HepG2 (cell line): ENCODE measurements around the gene CMPK2. TPM values are rescaled to one million over a fixed set of nuclear protein-coding genes. Genes with fewer than 3 reads are reported as not detected.

Experiments used
- ATAC-seq: fragments of 200-7000 bp; cut with Tn5 transposase; 3 replicates; pipeline ENCODE4 v1.9.1; 2020; ENCODE audit warnings: mild to moderate bottlenecking, moderate library complexity
- BruUV-seq: library from RNA; stranded (reverse); fragments of 400-500 nt; replicated peaks from 2 replicates; lab custom pipeline; 2021; lab: Mats Ljungman, UMichigan
- CTCF ChIA-PET: fragments of 300-600 bp; formaldehyde crosslinking; extraction: SDS; loops from one replicate; lab custom pipeline; 2021; ENCODE audit warnings: low total read pairs, inconsistent platforms, low intra/inter-chr PET ratio; lab: Yijun Ruan, JAX
- POLR2A ChIA-PET: fragments of 350-600 bp; sonication (Branson Sonifier 250); formaldehyde crosslinking; loops from one replicate; lab custom pipeline; 2020; ENCODE audit warnings: antibody characterized with exemption, inconsistent platforms; lab: Yijun Ruan, JAX
- DNase-seq: peaks from one replicate; pipeline ENCODE4 v3.0.0-alpha.2; 2015; ENCODE audit warnings: low spot score
- FAIRE-seq: peaks from 3 replicates; lab custom pipeline; 2011; peaks lifted over from hg19 to GRCh38; lab: Jason Lieb, UNC
- H2AFZ ChIP-seq: one replicate; pipeline ENCODE4 v1.6.1; 2011; ENCODE audit warnings: low read length, inconsistent platforms
- H3K27ac ChIP-seq: fragments of 300-600 bp; 3 replicates; pipeline ENCODE4 v1.8.0; 2011; ENCODE audit warnings: mixed run types, mild to moderate bottlenecking, mixed read lengths, low read length, inconsistent platforms; ENCODE audit not compliant: insufficient read depth; ENCODE audit errors: extremely low read length
- H3K27me3 ChIP-seq, 2 experiments: fragments of 200-600 bp in 1 of 2; 2 replicates in 1 of 2; 3 replicates in 1 of 2; pipeline versions ENCODE4 v1.6.0 to v1.8.0; 2011; ENCODE audit warnings: low read length in 2 of 2, mild to moderate bottlenecking in 2 of 2, moderate library complexity in 2 of 2, inconsistent platforms in 1 of 2; ENCODE audit not compliant: insufficient read depth in 2 of 2, control insufficient read depth in 1 of 2
- H3K36me3 ChIP-seq, 2 experiments: fragments of 200-600 bp in 1 of 2; replicated peaks in 1 of 2; 2 replicates in 1 of 2; 3 replicates in 1 of 2; pipeline versions ENCODE4 v1.5.1 to v1.8.0; 2011; ENCODE audit warnings: low read length in 2 of 2, inconsistent platforms in 1 of 2; ENCODE audit not compliant: insufficient read depth in 2 of 2, control insufficient read depth in 1 of 2
- H3K4me1 ChIP-seq: 2 replicates; pipeline ENCODE4 v1.5.1; 2012; ENCODE audit warnings: low read length, inconsistent platforms; ENCODE audit not compliant: insufficient read depth
- H3K4me2 ChIP-seq: 2 replicates; pipeline ENCODE4 v1.6.0; 2011; ENCODE audit warnings: low read depth, low read length, inconsistent platforms
- H3K4me3 ChIP-seq, 3 experiments: fragments of 200-600 bp in 1 of 3; sonication (generic), shearing (Covaris generic) in 1 of 3; replicated peaks in 1 of 3; 2 replicates each; pipeline ENCODE4 v1.5.1; 2011 to 2016; ENCODE audit warnings: low read length in 3 of 3, inconsistent platforms in 2 of 3, low read depth in 2 of 3, mild to moderate bottlenecking in 2 of 3, control low read depth in 1 of 3, mixed read lengths in 1 of 3; ENCODE audit not compliant: insufficient read depth in 1 of 3
- H3K79me2 ChIP-seq: one replicate; pipeline ENCODE4 v1.6.1; 2011; ENCODE audit warnings: low read length, inconsistent platforms; ENCODE audit not compliant: insufficient read depth
- H3K9ac ChIP-seq: 2 replicates; pipeline ENCODE4 v1.6.0; 2011; ENCODE audit warnings: mild to moderate bottlenecking, low read depth, low read length, inconsistent platforms; ENCODE audit not compliant: insufficient read depth
- H3K9me3 ChIP-seq: 2 replicates; pipeline ENCODE4 v1.5.1; 2012; ENCODE audit warnings: mild to moderate bottlenecking, low read length
- H4K20me1 ChIP-seq: 2 replicates; pipeline ENCODE4 v1.6.0; 2011; ENCODE audit warnings: inconsistent platforms, mild to moderate bottlenecking, low read length, moderate library complexity; ENCODE audit not compliant: insufficient read depth
- ATF7 ChIP-seq, 2 experiments: fragments of 450-650 bp in 1 of 2; sonication (generic) in 1 of 2; formaldehyde crosslinking in 1 of 2; IDR thresholded peaks; 2 replicates each; pipeline versions ENCODE4 v1.4.0 to v1.6.1; 2016 to 2020; ENCODE audit warnings: antibody characterized with exemption in 1 of 2, mild to moderate bottlenecking in 1 of 2, missing genetic modification reagents in 1 of 2
- CHD2 ChIP-seq: IDR thresholded peaks from 2 replicates; pipeline ENCODE4 v1.6.1; 2011; ENCODE audit warnings: low read depth, low read length, improper control_type of control experiment
- DMTF1 ChIP-seq: sonication (generic); formaldehyde crosslinking; IDR thresholded peaks from 2 replicates; pipeline ENCODE4 v1.4.0; 2020; ENCODE audit warnings: mild to moderate bottlenecking, missing genetic modification reagents
- HOXA3 ChIP-seq: sonication (generic); formaldehyde crosslinking; IDR thresholded peaks from 2 replicates; pipeline ENCODE4 v1.5.0; 2020; ENCODE audit warnings: missing genetic modification reagents
- KLF12 ChIP-seq: sonication (generic); formaldehyde crosslinking; IDR thresholded peaks from 2 replicates; pipeline ENCODE4 v1.4.0; 2020; ENCODE audit warnings: missing genetic modification reagents, borderline replicate concordance
- NFYC ChIP-seq: IDR thresholded peaks from 2 replicates; pipeline ENCODE4 v1.6.1; 2016; ENCODE audit warnings: missing genetic modification reagents, missing compliant biosample characterization
- PPARG ChIP-seq: conservative IDR thresholded peaks from 2 replicates; pipeline ENCODE4 v1.6.1; 2016; ENCODE audit warnings: missing biosample characterization, missing genetic modification reagents
- RFX5 ChIP-seq: IDR thresholded peaks from 2 replicates; pipeline ENCODE4 v1.6.1; 2011; ENCODE audit warnings: low read depth, low read length, improper control_type of control experiment
- TAF1 ChIP-seq: sonication (generic); formaldehyde crosslinking; IDR thresholded peaks from 2 replicates; pipeline ENCODE4 v1.4.0; 2020; ENCODE audit warnings: missing genetic modification reagents
- ZBTB37 ChIP-seq: sonication (generic); formaldehyde crosslinking; IDR thresholded peaks from 2 replicates; pipeline ENCODE4 v1.4.0; 2020; ENCODE audit warnings: mild to moderate bottlenecking, missing genetic modification reagents
- ZIK1 ChIP-seq: sonication (generic); formaldehyde crosslinking; IDR thresholded peaks from 2 replicates; pipeline ENCODE4 v1.5.0; 2020; ENCODE audit warnings: mild to moderate bottlenecking, low read depth, missing genetic modification reagents, borderline replicate concordance
- ZKSCAN8 ChIP-seq: IDR thresholded peaks from 2 replicates; pipeline ENCODE4 v1.6.1; 2016; ENCODE audit warnings: borderline replicate concordance, missing genetic modification reagents, missing compliant biosample characterization
- ZMYM4 ChIP-seq: sonication (generic); formaldehyde crosslinking; IDR thresholded peaks from 2 replicates; pipeline ENCODE4 v1.8.1; 2023; ENCODE audit warnings: mild to moderate bottlenecking, missing genetic modification reagents
- ZNF101 ChIP-seq: sonication (generic); formaldehyde crosslinking; IDR thresholded peaks from 2 replicates; pipeline ENCODE4 v1.4.0; 2020; ENCODE audit warnings: mild to moderate bottlenecking, low read depth, missing genetic modification reagents, borderline replicate concordance
- ZNF530 ChIP-seq: sonication (generic); formaldehyde crosslinking; IDR thresholded peaks from 2 replicates; pipeline ENCODE4 v1.5.0; 2020; ENCODE audit warnings: low read depth, mild to moderate bottlenecking, missing genetic modification reagents
- ZNF704 ChIP-seq: sonication (generic); formaldehyde crosslinking; IDR thresholded peaks from 2 replicates; pipeline ENCODE4 v1.8.1; 2023; ENCODE audit warnings: mild to moderate bottlenecking, inconsistent platforms, moderate library complexity, missing genetic modification reagents, borderline replicate concordance
- WGBS: methylation state at CpG from one replicate; pipeline ENCODE4 v1.1.6; 2017; ENCODE audit warnings: low lambda C conversion rate; 5-methylcytosine and 5-hydroxymethylcytosine counted together
- in situ Hi-C: cut with HindIII; loops from 2 replicates; pipeline ENCODE4 v1.10.0; 2017; ENCODE audit warnings: low pct_unique_long_range_greater_than_20kb; ENCODE audit not compliant: extremely low pct_ligation_motif_present
- intact Hi-C: fragments of 100-400 bp; cut with micrococcal nuclease; formaldehyde crosslinking; loops from one replicate; pipeline ENCODE4 v1.10.0; 2022; ENCODE audit not compliant: unreplicated experiment
- polyA plus RNA-seq, 8 experiments: library from polyadenylated mRNA; depleted of rRNA in 3 of 8; stranded (reverse) in 7 of 8; unstranded in 1 of 8; fragments of >200 nt; fragmentation: Illumina TruSeq in 4 of 8; extraction: Trizol in 4 of 8; gene quantifications; 2 replicates each; pipeline versions ENCODE4 v1.2.1 to v1.2.3, GENCODE V29; 2011 to 2016; ENCODE audit warnings: low read depth in 4 of 8, missing spikeins in 1 of 8, mixed read lengths in 1 of 8; ENCODE audit not compliant: insufficient read depth in 1 of 8
- total RNA-seq, 5 experiments: library from RNA; depleted of rRNA; stranded (reverse); fragments of >200 nt; fragmentation: Illumina TruSeq; extraction: Trizol; gene quantifications; 2 replicates each; pipeline ENCODE4 v1.2.3, GENCODE V29; 2016; ENCODE audit warnings: low read depth in 1 of 5
- TF ChIP-seq, protein P1 (sequence below): sonication (generic); formaldehyde crosslinking; IDR thresholded peaks from 2 replicates; pipeline ENCODE4 v1.5.0; 2020; ENCODE audit warnings: missing genetic modification reagents, mild to moderate bottlenecking, borderline replicate concordance

The CMPK2 gene
- total and polyA plus RNA-seq, 2 of the 13 experiments (the other 11 are each of a cell fraction or from before 2014, with no cell fraction given), result 0.04 to 1.0 TPM

- TF ChIP-seq ZNF101 (no peak), ZNF704 (CRISPR knock-in tag) (no peak), KLF12 (CRISPR knock-in tag) (no peak), ATF7 (IDR thresholded peaks at IDR 0.05) (no peak), ATF7 (CRISPR knock-in tag; IDR thresholded peaks at IDR 0.05) (no peak), HOXA3 (CRISPR knock-in tag) (no peak), RFX5 (no peak), ZIK1 (CRISPR knock-in tag) (no peak)
Observed at GRCh38 chr2:6845903-6846302, 19.8 kb downstream of the CMPK2 start (continued).

- no peak for ATAC-seq
- Histone ChIP-seq H3K9me3 (peaks cover 83% of the 10 kb centered on the region), H3K4me2 (no peak overlapping the region), H2AFZ (no peak overlapping the region), H3K36me3 (no peaks in the 10 kb centered on the region), H3K9ac (no peak overlapping the region), H3K79me2 (no peaks in the 10 kb centered on the region), H3K4me1 (no peaks in the 10 kb centered on the region), H3K27me3 (no peaks in the 10 kb centered on the region), H4K20me1 (no peaks in the 10 kb centered on the region), H3K27ac (no peak overlapping the region), H3K4me3 (no peak overlapping the region)
- DNase-seq, result no peak
- intact Hi-C loops, result no loop called here
- no TSS peak for BruUV-seq
- ChIA-PET CTCF (no interaction called here), POLR2A (no interaction called here)
- FAIRE-seq, result no peak
- 17% methylated on average over 3 of the region's 3 CpGs for WGBS
- in situ Hi-C loops, result no loop called here
- no peak for TF ChIP-seq ZBTB37 (CRISPR knock-in tag)
- TF ChIP-seq PPARG, result no peak
- TF ChIP-seq ZNF530 (CRISPR knock-in tag), result no peak
- TF ChIP-seq, protein P1, sequence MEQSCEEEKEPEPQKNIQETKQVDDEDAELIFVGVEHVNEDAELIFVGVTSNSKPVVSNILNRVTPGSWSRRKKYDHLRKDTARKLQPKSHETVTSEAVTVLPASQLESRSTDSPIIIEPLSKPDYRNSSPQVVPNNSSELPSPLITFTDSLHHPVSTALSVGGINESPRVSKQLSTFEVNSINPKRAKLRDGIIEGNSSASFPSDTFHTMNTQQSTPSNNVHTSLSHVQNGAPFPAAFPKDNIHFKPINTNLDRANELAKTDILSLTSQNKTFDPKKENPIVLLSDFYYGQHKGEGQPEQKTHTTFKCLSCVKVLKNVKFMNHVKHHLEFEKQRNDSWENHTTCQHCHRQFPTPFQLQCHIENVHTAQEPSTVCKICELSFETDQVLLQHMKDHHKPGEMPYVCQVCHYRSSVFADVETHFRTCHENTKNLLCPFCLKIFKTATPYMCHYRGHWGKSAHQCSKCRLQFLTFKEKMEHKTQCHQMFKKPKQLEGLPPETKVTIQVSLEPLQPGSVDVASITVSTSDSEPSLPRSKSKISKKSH (CRISPR knock-in tag), result peak; percentile 100
- TF ChIP-seq CHD2, result no peak
- TF ChIP-seq NFYC, result no peak
- 0 out of 2 replicates have a peak, but pooled peaks have one; percentile 22 for TF ChIP-seq ZMYM4
- TF ChIP-seq DMTF1 (CRISPR knock-in tag), result no peak
- TF ChIP-seq ZKSCAN8 (CRISPR knock-in tag), result no peak
- no peak for TF ChIP-seq TAF1 (CRISPR knock-in tag)
Observed at GRCh38 chr2:6845312-6845711, 20.4 kb downstream of the CMPK2 start.
